Thyroid gland (tissue), 4 donors: ENCODE measurements around the gene RNF103.

Experiments
- CTCF ChIP-seq, 6 experiments: fragments of 200-600 bp in 3 of 6; fragments of 450-650 bp in 3 of 6; sonication (generic) in 3 of 6; IDR thresholded peaks; one replicate each; pipeline ENCODE4 v1.5.1; 2016 to 2019; ENCODE audit warnings: antibody characterized with exemption in 6 of 6, mild to moderate bottlenecking in 2 of 6, inconsistent platforms in 1 of 6, moderate library complexity in 1 of 6
- POLR2A ChIP-seq, 2 donors: fragments of 450-650 bp; IDR thresholded peaks; one replicate each; pipeline ENCODE4 v1.6.1; 2017; ENCODE audit warnings: antibody characterized with exemption in 2 of 2, mild to moderate bottlenecking in 2 of 2, moderate library complexity in 1 of 2

DNA sequence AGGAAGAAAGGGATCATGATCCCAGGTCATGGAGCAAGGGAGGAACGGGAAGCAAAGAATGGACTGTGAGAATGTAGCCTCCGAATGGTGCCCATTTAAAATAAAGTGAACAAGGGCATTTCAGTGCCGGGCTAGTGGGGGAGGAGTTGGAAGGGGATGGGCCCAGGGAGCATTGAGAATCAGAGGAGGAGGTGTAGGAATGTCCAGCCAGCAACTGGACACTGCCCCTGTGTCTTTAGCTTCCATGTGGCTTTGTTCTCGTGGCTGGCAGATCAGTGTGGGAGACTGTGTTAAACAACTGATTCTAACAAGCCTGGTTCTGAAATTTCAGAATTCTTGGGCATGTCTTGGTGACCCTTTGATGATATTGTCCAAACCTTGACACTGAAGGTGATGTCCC is 1.4 kb upstream of the RNF103 start:
- TF ChIP-seq CTCF (IDR thresholded peaks at IDR 0.05) (no peak), POLR2A (IDR thresholded peaks at IDR 0.05) (no peak)
